BE2C (cell line): Measurements from ENCODE around the gene CD3E.
"Not testable (repeated sequence)": the region's sequence is repeated elsewhere in the genome, so short reads cannot be mapped to it uniquely, and the experiment has no call there.

Experiments
- DNase-seq: peaks from one replicate; pipeline ENCODE4 v3.0.0-alpha.2; 2020
- H3K27me3 ChIP-seq: fragments of 250-450 bp; sonication (Bioruptor Pico); 2 replicates; pipeline ENCODE4 v1.5.1; 2020; ENCODE audit warnings: mild to moderate bottlenecking
- H3K36me3 ChIP-seq: fragments of 250-450 bp; sonication (Bioruptor Pico); 2 replicates; pipeline ENCODE4 v1.5.1; 2020; ENCODE audit warnings: mild to moderate bottlenecking
- H3K4me1 ChIP-seq: fragments of 250-450 bp; sonication (Bioruptor Pico); 2 replicates; pipeline ENCODE4 v1.5.1; 2020
- H3K4me3 ChIP-seq: 2 replicates; pipeline ENCODE4 v1.5.1; 2011; ENCODE audit warnings: low read depth, low read length
- H3K9me3 ChIP-seq: fragments of 250-450 bp; sonication (Bioruptor Pico); 2 replicates; pipeline ENCODE4 v1.5.1; 2020
- TF ChIP-seq, protein P1 (sequence below): IDR thresholded peaks from 2 replicates; pipeline ENCODE4 v1.5.1; 2012; ENCODE audit warnings: mild to moderate bottlenecking, low read depth, low read length

CD3E gene

DNA sequence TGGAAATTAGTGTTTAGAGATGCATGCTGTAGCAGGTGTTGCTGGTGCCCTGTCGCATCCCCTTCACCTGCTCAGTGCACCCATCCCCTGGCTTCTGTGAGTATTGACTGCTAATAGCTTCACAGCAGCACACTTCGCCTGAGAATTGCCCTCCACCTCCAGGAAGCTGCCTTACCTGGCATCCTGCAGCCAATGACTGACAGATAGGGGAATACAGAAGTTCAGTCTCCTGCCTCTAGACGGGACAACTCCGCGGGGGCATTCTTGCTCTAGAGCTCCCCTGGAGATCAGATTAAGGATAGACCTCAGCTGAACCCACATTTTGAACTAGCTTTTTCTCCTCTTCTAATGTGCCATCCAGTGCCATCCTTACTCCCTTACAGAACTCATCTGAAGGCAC lies 9.3 kb upstream of the CD3E start:
- Histone ChIP-seq H3K36me3 (no peaks in the 10 kb centered on the region), H3K27me3 (no peaks in the 10 kb centered on the region; the same call in 1 of the 2 replicates), H3K4me3 (no peak overlapping the region), H3K9me3 (no peaks in the 10 kb centered on the region), H3K4me1 (no peaks in the 10 kb centered on the region)
- DNase-seq = no peak
- TF ChIP-seq, protein P1, sequence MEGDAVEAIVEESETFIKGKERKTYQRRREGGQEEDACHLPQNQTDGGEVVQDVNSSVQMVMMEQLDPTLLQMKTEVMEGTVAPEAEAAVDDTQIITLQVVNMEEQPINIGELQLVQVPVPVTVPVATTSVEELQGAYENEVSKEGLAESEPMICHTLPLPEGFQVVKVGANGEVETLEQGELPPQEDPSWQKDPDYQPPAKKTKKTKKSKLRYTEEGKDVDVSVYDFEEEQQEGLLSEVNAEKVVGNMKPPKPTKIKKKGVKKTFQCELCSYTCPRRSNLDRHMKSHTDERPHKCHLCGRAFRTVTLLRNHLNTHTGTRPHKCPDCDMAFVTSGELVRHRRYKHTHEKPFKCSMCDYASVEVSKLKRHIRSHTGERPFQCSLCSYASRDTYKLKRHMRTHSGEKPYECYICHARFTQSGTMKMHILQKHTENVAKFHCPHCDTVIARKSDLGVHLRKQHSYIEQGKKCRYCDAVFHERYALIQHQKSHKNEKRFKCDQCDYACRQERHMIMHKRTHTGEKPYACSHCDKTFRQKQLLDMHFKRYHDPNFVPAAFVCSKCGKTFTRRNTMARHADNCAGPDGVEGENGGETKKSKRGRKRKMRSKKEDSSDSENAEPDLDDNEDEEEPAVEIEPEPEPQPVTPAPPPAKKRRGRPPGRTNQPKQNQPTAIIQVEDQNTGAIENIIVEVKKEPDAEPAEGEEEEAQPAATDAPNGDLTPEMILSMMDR = no peak

DNA sequence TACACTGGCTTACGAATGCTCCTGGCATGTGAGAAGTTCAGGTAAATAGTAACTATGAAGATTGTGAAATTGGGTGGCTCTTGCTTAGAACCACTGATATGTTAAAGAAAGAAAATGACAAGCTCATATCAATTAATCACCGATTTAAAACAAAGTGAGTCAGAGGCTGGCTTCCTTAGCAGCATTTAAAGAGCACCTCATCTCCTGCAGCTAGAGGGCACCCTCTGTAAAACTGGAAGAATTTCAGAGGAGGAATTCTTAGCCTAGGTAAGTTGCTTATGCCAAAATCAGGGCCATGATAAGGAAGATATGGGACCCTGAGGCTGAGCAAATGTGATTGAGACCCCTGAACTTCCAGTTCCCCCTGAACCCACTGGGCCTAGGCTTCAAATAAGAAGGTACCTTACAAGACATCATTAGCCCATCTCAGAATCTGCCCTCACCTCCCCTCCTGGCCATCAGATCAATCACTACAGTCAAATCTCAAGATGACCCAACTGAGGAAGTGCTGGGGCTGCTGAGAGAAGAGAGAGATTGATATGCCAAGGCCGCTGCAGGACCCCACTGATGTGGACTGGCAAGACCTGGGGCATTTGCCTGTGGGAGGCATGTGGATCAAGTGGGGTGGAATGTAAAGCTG lies 8.6 kb upstream of the CD3E start:
- Histone ChIP-seq H3K27me3 (no peaks in the 10 kb centered on the region; the same call in 1 of the 2 replicates), H3K36me3 (no peaks in the 10 kb centered on the region), H3K4me3 (no peak overlapping the region), H3K4me1 (no peaks in the 10 kb centered on the region), H3K9me3 (no peaks in the 10 kb centered on the region)
- DNase-seq = no peak
- TF ChIP-seq, protein P1 = peak; percentile 64

DNA sequence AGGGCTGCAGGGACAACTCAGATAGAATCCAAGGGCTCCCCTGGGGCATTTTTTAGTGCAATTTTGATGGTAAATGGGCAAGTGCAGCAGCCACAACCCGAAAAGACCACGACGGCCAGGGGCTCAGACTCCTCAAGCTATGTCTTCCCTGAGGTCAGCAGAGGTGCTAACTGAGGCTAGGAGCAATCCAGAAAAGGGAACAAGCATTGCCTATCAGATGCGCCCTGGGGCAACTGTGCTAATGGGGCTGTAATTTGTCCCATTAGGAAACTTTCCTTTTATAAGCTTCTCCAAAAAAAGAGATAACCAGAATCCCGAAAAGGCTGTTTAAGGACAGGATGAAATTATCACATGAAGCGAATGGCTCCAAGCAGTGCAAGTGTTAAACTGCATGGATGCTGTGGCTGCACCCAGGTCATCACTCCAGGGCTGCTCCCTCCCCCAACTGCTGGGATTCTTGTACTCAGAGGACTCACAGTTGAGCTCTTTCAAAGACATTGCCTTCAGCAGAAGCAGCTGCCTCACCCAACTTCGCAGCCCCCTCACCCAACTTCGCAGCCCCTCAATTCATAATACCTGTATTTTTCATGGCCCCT lies 2.8 kb upstream of the CD3E start:
- TF ChIP-seq, protein P1 = no peak
- Histone ChIP-seq H3K27me3 (peaks cover 3% of the 10 kb centered on the region; the same call in 1 of the 2 replicates), H3K4me3 (no peak overlapping the region), H3K9me3 (no peaks in the 10 kb centered on the region), H3K4me1 (0 out of 2 replicates have a peak, but pooled peaks cover 7% of the 10 kb centered on the region), H3K36me3 (no peaks in the 10 kb centered on the region)
- peak; percentile 59 for DNase-seq

DNA sequence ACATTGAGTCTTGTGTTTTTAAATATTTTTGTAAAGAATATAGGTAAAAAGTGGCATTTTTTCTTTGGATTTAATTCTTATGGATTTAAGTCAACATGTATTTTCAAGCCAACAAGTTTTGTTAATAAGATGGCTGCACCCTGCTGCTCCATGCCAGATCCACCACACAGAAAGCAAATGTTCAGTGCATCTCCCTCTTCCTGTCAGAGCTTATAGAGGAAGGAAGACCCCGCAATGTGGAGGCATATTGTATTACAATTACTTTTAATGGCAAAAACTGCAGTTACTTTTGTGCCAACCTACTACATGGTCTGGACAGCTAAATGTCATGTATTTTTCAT lies 333 bp upstream of the CD3E start:
- Histone ChIP-seq H3K4me3 (no peak overlapping the region), H3K27me3 (peaks cover 3% of the 10 kb centered on the region; the same call in 1 of the 2 replicates), H3K4me1 (0 out of 2 replicates have a peak, but pooled peaks cover 7% of the 10 kb centered on the region), H3K36me3 (no peaks in the 10 kb centered on the region), H3K9me3 (no peaks in the 10 kb centered on the region)
- TF ChIP-seq, protein P1 = no peak
- no peak for DNase-seq

DNA sequence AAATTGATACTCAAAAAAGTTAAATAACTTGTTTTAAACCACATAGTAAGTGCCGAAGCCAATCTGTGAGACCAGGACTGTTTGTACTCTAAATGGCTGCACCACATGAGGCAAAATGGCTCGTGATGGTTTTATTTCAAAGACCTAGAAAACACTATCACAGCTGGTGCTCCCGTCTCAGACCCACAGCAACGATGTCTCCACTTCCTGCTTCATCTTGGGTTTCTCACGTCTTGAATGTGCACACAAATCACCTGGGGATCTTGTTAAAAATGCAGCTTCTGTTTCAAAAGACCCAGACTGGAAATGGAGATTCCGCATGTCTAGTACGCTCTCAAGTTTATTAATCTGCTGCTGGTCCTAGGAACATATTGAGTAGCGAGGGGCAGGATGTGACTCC lies 1.2 kb downstream of the CD3E start:
- H3K27me3 ChIP-seq = peaks cover 3% of the 10 kb centered on the region; the same call in 1 of the 2 replicates
- no peaks in the 10 kb centered on the region; the same call in 1 of the 2 replicates for H3K9me3 ChIP-seq
- H3K4me1 ChIP-seq = 0 out of 2 replicates have a peak, but pooled peaks cover 7% of the 10 kb centered on the region
- H3K4me3 ChIP-seq = no peak overlapping the region
- TF ChIP-seq, protein P1 = no peak
- no peaks in the 10 kb centered on the region for H3K36me3 ChIP-seq
- DNase-seq = no peak

DNA sequence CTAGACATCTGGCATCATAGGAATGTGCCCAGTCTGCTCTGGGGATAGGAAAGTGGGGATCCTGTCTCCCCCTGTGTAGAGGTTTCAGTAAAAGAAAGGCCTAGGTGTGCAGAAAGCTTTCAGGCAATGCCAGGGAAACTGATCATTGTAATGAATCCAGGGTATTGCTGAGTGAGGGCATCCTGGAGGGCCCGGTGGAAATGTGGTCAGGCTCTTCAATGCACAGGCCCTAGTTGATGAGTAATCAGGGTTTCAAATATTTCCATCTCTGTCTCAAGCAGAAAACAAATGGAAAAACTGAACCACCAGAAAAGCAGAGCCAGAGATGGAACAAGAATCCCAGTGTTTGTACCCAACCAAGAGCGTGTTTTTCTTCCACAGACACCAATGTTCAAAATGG lies 2.0 kb downstream of the CD3E start:
- Histone ChIP-seq H3K9me3 (no peaks in the 10 kb centered on the region; the same call in 1 of the 2 replicates), H3K36me3 (no peaks in the 10 kb centered on the region), H3K4me3 (no peak overlapping the region), H3K27me3 (peaks cover 4% of the 10 kb centered on the region), H3K4me1 (0 out of 2 replicates have a peak, but pooled peaks cover 6% of the 10 kb centered on the region)
- TF ChIP-seq, protein P1 = no peak
- no peak for DNase-seq

DNA sequence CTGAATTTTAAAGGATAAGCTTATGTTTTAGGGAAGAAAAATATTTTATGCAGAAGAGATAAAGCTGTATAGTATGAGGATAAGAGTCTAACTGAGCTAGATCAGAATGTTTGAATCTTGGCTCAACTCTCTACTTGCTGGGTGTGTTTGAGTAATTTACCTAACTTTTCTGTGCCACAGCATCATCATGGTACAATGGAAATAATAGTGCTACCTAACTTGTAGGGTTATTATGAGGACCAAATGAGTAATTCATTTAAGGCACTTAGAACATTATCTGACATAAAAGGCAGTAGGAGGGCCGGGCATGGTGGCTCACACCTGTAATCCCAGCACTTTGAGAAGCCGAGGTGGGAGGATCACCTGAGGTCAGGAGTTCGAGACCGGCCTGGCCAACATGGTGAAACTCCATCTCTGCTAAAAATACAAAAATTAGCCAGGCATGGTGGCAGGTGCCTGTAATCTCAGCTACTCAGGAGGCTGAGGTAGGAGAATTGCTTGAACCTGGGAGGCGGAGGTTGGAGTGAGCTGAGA lies 4.5 kb downstream of the CD3E start:
- not testable (repeated sequence) for H3K4me1 ChIP-seq, H3K9me3 ChIP-seq, H3K4me3 ChIP-seq, DNase-seq, H3K36me3 ChIP-seq
- H3K27me3 ChIP-seq = peaks cover 14% of the 10 kb centered on the region
